SW 1271 (cell line): Measurements from ENCODE around the gene UBD.

Experiments used
- DNase-seq, 2 experiments: peaks; one replicate each; lab custom pipeline; 2025; lab: John Stamatoyannopoulos, UW

UBD gene

DNA sequence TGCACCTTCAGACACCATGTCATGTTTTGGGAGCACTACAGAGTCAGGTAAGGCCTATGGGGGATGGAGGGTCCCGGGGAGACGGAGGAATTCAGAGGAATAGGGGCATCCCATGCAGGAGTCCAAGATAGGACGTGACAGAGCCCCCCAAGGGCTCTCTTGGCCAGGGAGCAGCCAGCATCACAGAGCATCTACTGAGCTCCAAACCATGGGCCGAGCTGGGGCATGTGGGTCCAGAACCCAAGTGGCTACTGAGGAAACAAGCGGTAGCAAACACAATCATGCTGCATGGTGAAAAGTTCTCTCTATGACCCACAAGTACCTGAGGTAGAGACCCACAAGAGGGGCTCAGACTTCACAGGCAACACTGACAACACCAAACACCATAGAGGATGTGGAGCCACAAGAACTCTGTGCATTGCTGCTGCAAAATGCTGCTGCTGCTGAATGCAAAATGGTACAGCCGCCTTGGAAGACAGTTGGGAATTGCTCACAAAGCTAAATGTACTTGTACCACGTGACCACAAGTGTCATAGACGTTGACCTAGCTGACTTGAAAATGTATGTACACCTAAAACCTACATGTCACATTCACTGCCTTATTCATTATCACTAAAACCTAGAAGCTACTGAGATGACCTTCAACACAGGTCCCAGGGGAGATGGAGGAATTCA, 38.4 kb downstream of the UBD start:
- DNase-seq: no peak

GRCh38 chr6:29520232-29520631, 39.3 kb downstream of the UBD start:
- DNase-seq: no peak

GRCh38 chr6:29519291-29520010, 40.1 kb downstream of the UBD start:
- DNase-seq: no peak

- DNase-seq: no peak
These were observed 41.6 kb downstream of the UBD start for GRCh38 chr6:29517728-29518440.

DNA sequence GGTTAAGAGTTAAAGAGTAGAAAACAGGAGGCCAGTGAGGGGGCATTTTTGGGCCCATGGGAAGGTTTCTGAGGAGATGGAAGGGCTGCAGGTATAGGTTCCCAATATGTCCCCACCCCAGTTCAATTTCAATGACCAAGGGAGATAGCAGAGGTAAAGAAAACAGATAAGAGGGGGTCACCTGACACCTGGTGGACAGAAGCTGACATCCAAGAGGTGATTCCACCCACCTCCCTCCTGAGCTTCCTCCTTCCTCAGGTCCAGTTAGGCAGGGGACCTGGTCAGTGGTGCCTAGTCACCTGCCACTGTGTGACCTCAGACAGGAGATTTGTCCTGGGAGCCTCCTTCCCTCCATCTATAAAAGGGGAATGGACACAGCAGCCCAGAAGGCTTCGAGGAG, 42.3 kb downstream of the UBD start:
- DNase-seq: no peak

DNA sequence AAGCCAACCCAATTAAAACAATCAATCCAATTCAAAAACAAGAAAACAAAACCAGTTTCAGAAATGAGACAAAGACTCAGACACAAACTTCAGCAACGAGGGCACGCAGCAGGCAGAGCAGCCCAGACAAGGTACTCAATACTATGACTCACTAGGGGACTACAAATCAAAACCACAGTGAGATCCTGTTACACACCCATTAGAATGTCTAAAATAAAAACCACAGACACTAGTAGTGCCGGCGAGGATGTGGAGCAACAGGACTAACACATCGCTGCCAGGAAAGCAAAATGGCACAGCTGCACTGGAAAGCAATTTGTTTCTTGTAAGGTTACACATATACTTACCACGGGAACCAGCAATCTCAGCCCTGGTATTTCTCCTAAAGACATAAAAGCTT, 43.4 kb downstream of the UBD start:
- DNase-seq: peak in 1 of 2 experiments; percentile 69

- DNase-seq: no peak
These were observed 48.7 kb downstream of the UBD start for GRCh38 chr6:29510746-29511300.

DNA sequence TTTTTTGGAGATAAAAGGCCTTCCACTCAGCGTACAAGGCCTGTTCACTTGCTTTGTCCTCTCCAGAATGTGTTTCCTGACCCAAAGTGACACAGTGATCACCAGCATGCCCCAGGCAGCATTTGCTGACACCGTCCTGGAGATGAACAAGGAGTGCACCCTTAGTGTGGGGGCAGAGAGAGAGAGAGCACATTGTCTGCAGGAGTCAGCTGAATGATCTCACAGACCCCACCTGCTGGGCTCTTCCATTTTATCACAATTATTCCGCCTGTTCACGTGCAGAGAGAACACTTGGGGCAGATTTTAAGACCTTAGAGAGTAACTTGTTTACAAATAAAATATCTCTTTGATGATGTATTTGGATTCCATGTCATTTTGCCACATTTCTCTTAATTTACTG, 49.3 kb downstream of the UBD start:
- peak in 1 of 2 experiments; percentile 2 for DNase-seq

DNA sequence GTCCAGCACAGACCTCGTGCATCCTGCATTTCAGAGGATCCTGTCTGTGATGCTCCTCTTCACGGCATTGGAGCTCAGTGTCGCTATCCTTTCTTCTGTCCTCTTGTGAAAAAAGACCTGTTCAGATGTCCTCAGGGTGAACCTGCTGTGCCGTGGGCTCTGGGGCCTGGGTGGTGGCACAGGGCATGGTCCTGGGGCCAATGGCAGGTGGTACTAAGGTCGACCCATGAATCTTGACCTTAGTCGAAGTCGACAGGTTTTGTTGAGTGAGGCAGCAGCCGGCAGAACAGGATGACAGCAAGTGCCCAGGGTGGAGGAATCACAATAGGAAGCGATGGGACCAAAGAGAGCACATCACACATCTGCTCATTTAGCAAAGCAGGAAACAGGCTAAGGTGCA, 49.8 kb downstream of the UBD start:
- no peak for DNase-seq

DNA sequence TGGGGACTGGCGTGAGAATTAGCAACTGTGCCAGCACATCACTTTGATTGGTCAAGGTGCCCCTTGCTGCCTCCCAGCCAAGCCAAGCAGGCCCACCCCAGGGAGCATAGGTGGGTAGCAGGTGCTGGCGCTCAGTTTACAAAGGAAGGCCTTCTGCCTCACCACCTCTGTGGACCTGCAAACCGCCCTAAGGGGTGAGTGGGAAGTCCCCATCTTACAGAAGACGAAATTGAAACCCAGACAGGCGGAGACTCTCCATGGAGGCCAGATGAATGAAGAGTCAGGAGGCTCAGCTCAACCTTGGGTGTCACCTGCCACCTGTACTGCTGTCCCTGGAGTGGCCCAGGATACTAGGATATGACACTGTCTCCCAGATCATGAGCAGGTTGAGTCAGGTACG, 50.3 kb downstream of the UBD start:
- DNase-seq: no peak

DNA sequence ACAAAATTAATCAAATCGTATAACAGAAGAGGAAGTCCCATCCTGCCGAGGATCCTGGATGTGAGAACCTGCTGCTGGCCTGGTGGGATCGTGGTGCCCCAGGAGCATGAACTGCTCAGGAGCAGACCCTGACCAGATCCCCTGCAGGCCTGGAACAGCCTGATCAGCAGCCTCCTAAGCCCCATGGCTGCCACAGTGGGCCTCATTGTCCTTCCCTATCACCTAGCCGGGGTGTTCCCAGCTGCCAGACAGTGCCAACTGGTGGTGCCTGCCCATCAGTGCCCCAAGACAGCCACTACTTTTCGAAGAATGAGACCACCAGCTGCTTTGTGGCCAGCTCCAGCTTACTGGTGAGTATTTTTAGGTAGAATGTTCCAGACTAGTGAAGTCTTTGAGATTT, 52.2 kb downstream of the UBD start:
- no peak for DNase-seq

DNA sequence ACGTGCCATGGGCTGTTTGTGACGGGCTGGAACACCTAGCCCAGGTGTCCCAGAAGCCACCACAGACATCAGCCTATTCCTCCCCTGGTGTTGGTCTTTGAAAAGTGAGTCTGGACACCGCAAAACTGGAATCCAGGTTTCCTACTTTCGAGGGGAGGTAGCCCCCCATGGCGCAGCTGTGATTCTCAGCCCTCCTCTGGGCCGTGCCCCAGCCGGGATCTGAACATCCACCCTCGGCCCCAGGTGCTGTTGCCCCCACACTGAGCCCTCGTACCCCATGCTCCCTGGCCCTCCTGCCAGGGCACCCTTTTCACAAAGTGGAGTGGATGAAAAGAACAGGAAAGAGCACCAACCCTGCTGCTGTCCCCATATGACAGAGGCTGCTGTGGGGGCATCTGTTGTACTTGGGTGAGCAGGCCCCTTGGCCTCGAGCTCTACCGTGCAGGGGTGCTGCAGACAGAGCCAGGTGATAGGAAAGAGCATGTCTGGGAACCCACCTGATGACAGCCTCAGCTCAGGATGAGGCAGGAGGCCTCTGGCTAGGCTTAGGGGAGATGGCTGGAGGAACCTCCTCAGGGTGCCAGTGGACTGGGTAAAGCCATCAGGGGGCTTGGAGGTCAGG, 53.0 kb downstream of the UBD start:
- no peak for DNase-seq

GRCh38 chr6:29505808-29506207, 53.7 kb downstream of the UBD start:
- DNase-seq: no peak
